OCI-LY1 (cell line): Measurements from ENCODE around the gene PDCD4.

ENCODE experiments used
- H2AFZ ChIP-seq: fragments of 200-600 bp; sonication (generic), shearing (Covaris generic); 2 replicates; pipeline ENCODE4 v1.6.0; 2014; ENCODE audit warnings: antibody characterized with exemption, mild to moderate bottlenecking, low read length
- H3F3A ChIP-seq: fragments of 200-600 bp; sonication (generic), shearing (Covaris generic); 2 replicates; pipeline ENCODE4 v1.6.0; 2014; ENCODE audit warnings: mild to moderate bottlenecking, antibody characterized with exemption, low read length, moderate library complexity; ENCODE audit not compliant: insufficient read depth
- H3K27ac ChIP-seq: fragments of 200-600 bp; sonication (generic); 2 replicates; pipeline ENCODE4 v1.5.1; 2014; ENCODE audit warnings: low read length, mixed run types, mild to moderate bottlenecking, low read depth; ENCODE audit not compliant: poor library complexity, severe bottlenecking
- H3K27me3 ChIP-seq: fragments of 200-600 bp; sonication (generic); 2 replicates; pipeline ENCODE4 v1.6.0; 2014; ENCODE audit warnings: antibody characterized with exemption, mild to moderate bottlenecking, low read length, moderate library complexity; ENCODE audit not compliant: insufficient read depth
- H3K36me3 ChIP-seq: fragments of 200-600 bp; sonication (generic); 2 replicates; pipeline ENCODE4 v1.6.1; 2014; ENCODE audit warnings: mild to moderate bottlenecking, antibody characterized with exemption, low read length, moderate library complexity, mixed read lengths; ENCODE audit not compliant: insufficient read depth
- H3K4me1 ChIP-seq: fragments of 200-600 bp; sonication (generic); 2 replicates; pipeline ENCODE4 v1.5.1; 2014; ENCODE audit warnings: mild to moderate bottlenecking, low read length, moderate library complexity; ENCODE audit not compliant: insufficient read depth, severe bottlenecking
- H3K4me2 ChIP-seq: fragments of 200-600 bp; sonication (generic), shearing (Covaris generic); 2 replicates; pipeline ENCODE4 v1.6.1; 2014; ENCODE audit warnings: low read length
- H3K4me3 ChIP-seq: fragments of 200-600 bp; sonication (generic); 2 replicates; pipeline ENCODE4 v1.5.1; 2014; ENCODE audit warnings: low read length, low read depth, mild to moderate bottlenecking, mixed read lengths; ENCODE audit not compliant: poor library complexity, severe bottlenecking
- H3K79me2 ChIP-seq: fragments of 200-600 bp; shearing (Covaris generic); 2 replicates; pipeline ENCODE4 v1.6.1; 2016; ENCODE audit warnings: mixed run types, low read length, mixed read lengths; ENCODE audit not compliant: insufficient read depth
- H3K9ac ChIP-seq: fragments of 200-600 bp; sonication (generic), shearing (Covaris generic); 2 replicates; pipeline ENCODE4 v1.6.1; 2014; ENCODE audit warnings: mild to moderate bottlenecking, low read length, mixed read lengths
- H3K9me2 ChIP-seq: fragments of 200-600 bp; sonication (generic), shearing (Covaris generic); 2 replicates; pipeline ENCODE4 v1.6.1; 2014; ENCODE audit warnings: low read depth, mild to moderate bottlenecking, low read length, mixed read lengths
- H3K9me3 ChIP-seq: fragments of 200-600 bp; shearing (Covaris generic); 2 replicates; pipeline ENCODE4 v1.6.1; 2014; ENCODE audit warnings: low read length, mixed read lengths
- H4K20me1 ChIP-seq: fragments of 200-600 bp; sonication (generic), shearing (Covaris generic); 2 replicates; pipeline ENCODE4 v1.6.0; 2016; ENCODE audit warnings: mild to moderate bottlenecking, low read length; ENCODE audit not compliant: insufficient read depth
- EZH2 ChIP-seq: fragments of 200-600 bp; sonication (generic), shearing (Covaris generic); IDR thresholded peaks from 2 replicates; pipeline ENCODE4 v1.8.0; 2017; ENCODE audit warnings: borderline replicate concordance, mixed run types, mild to moderate bottlenecking, antibody characterized with exemption, low read length, moderate library complexity, mixed read lengths
- TF ChIP-seq, protein P1 (sequence below): fragments of 200-600 bp; sonication (generic), shearing (Covaris generic); IDR thresholded peaks from 2 replicates; pipeline ENCODE4 v1.5.1; 2017; ENCODE audit warnings: mild to moderate bottlenecking, antibody characterized with exemption, low read length, moderate library complexity, mixed read lengths

The PDCD4 gene

DNA sequence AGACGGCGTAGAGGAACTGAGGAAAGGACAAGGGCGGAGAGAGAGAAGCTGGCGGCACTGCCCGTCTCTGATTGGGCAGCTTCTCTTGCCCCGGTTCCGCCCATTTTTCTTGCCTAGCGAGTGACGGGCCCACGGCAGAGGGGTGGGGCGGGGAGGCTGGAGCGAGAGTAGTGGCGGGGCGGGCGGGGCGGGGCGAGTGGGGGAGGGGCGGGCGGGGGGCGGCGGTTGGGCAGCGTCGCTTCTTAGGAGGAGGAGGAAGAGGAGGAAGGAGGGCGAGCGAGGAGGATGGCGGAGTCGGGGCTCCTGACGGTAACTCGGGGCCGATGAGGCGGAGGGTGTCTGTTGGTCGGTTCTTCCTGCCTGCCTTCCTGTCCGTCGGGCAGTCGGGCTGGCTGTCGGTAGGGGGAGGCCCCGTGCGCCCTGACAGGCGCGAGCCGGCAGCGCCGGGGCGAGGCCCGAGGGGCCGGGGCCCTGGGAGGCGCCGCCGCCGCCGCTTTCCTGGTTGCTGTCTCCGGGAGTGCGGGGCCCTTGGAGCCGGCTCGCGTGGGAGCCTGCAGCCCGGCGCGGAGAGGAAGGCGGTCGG lies 47.7 kb downstream of the PDCD4 start, which contains the start of gene SHOC2:
TSS of gene SHOC2 (plus strand) at position 256 of the 583 bp plus-strand sequence. CDS start 44,755 bp downstream, outside the sequence.
- Histone ChIP-seq H3K79me2 (peaks cover 42% of the 10 kb centered on the region), H3K9me2 (no peaks in the 10 kb centered on the region), H2AFZ (no peak within 1 kb of the TSS; the same call in 1 of the 2 replicates), H3K36me3 (no peaks in the 10 kb centered on the region), H3K27ac (peak within 1 kb of the TSS; percentile 92), H4K20me1 (no peaks in the 10 kb centered on the region), H3F3A (0 out of 2 replicates have a peak, but pooled peaks cover 16% of the 10 kb centered on the region), H3K9ac (peak within 1 kb of the TSS; percentile 81), H3K9me3 (no peaks in the 10 kb centered on the region), H3K27me3 (no peaks in the 10 kb centered on the region), H3K4me2 (peak within 1 kb of the TSS; percentile 85), H3K4me3 (peak within 1 kb of the TSS; percentile 75), H3K4me1 (peaks cover 62% of the 10 kb centered on the region)
- TF ChIP-seq, protein P1, sequence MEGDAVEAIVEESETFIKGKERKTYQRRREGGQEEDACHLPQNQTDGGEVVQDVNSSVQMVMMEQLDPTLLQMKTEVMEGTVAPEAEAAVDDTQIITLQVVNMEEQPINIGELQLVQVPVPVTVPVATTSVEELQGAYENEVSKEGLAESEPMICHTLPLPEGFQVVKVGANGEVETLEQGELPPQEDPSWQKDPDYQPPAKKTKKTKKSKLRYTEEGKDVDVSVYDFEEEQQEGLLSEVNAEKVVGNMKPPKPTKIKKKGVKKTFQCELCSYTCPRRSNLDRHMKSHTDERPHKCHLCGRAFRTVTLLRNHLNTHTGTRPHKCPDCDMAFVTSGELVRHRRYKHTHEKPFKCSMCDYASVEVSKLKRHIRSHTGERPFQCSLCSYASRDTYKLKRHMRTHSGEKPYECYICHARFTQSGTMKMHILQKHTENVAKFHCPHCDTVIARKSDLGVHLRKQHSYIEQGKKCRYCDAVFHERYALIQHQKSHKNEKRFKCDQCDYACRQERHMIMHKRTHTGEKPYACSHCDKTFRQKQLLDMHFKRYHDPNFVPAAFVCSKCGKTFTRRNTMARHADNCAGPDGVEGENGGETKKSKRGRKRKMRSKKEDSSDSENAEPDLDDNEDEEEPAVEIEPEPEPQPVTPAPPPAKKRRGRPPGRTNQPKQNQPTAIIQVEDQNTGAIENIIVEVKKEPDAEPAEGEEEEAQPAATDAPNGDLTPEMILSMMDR = 0 out of 2 replicates have a peak, but pooled peaks have one; percentile 8
- TF ChIP-seq EZH2 = no peak

DNA sequence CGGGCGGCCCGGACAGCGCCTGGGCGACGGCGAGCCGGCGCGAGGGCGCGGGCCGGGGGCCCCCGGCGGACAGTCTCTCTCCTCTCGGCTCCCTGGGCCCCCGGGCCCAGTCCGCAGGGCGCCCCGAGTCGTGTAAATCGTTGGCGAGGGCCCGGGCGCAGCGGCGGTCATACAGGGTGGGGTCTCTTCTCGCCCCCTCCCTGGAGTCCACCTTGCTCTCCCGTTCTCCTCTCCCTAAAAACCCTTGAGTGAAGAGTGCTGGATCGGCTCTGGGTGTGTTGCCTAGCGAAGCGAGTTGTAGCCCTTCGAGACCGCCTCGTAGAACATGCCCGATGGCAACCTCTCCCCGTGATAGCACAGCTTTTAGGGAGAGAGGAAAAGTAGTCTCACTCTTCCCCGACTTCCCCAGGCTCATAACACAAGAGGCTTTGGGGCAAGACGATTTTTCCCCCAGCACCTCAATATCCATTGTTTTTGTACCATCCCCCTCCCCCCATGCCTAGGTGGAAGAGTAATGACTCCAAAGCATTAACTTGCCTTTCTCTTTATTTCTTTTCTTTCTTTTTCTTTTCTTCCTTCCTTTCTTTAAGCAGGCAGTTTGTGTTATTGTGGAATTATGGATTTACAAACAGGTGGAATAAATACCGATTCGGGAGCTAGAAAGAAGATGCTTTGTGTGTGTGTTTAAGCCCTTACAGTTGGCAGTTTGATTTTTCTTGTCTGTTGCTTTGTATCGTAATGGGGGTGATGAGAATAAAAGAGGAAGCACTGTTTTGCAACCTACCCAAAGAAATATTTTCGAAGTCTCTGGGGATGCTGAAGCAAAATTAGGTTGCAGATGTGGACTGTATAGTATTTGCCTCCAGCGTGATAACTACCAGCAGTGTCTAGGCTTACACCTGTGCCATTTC lies 48.5 kb downstream of the PDCD4 start:
- H3K9me2 ChIP-seq = no peaks in the 10 kb centered on the region

DNA sequence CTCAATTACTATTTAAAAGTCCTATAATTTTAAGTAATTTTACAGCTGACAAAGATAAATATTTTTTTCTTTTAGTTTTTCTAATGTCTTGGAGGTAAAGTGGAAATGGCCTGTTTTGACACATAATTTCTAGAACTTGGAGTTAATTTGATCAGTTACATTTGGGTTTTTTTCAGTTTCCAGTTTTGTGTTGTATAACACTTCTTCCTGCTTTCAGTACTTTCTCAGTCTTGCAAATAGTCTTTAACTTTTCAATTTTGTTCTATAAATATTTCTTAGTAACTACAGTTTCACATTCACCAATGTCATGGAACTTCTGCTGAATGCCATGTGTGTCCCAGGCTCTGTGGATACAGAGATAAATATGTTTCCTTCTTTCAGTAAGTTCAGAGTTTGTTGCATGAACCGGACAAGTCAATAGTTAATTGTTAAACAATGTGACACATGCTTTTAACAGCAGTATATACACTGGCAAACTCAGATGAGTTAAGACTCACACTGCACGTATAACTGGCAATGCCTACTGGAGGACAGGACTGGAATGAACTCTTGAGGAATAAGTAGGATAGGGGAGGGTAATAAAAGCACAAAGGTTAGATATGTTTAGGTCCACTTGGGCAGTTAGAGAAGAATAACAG lies 52.2 kb downstream of the PDCD4 start:
- Histone ChIP-seq H3K9me3 (no peaks in the 10 kb centered on the region), H3K27me3 (no peaks in the 10 kb centered on the region), H3K9me2 (no peaks in the 10 kb centered on the region), H3F3A (0 out of 2 replicates have a peak, but pooled peaks cover 9% of the 10 kb centered on the region), H3K79me2 (peaks cover 87% of the 10 kb centered on the region), H4K20me1 (0 out of 2 replicates have a peak, but pooled peaks cover 2% of the 10 kb centered on the region), H3K27ac (no peak overlapping the region), H3K36me3 (no peaks in the 10 kb centered on the region; the same call in 1 of the 2 replicates), H3K4me3 (no peak overlapping the region), H3K9ac (no peak overlapping the region), H2AFZ (no peak overlapping the region), H3K4me1 (peaks cover 55% of the 10 kb centered on the region), H3K4me2 (peak overlapping the region; percentile 21; the same call in 1 of the 2 replicates)
- TF ChIP-seq, protein P1 = no peak
- TF ChIP-seq EZH2 = no peak

More for the DNA sequence above, 48.5 kb downstream of the PDCD4 start:
- H3K4me1 ChIP-seq = peaks cover 59% of the 10 kb centered on the region
- H3F3A ChIP-seq = 0 out of 2 replicates have a peak, but pooled peaks cover 16% of the 10 kb centered on the region
- H3K9me3 ChIP-seq = no peaks in the 10 kb centered on the region
- no peaks in the 10 kb centered on the region for H3K36me3 ChIP-seq
- H2AFZ ChIP-seq = no peak overlapping the region
- H3K27ac ChIP-seq = peak overlapping the region; percentile 92
- H3K4me2 ChIP-seq = peak overlapping the region; percentile 82
- TF ChIP-seq EZH2 = no peak
- TF ChIP-seq, protein P1 = no peak
- H3K9ac ChIP-seq = peak overlapping the region; percentile 63
- no peaks in the 10 kb centered on the region for H3K27me3 ChIP-seq
- H3K79me2 ChIP-seq = peaks cover 50% of the 10 kb centered on the region
- peak overlapping the region; percentile 65 for H3K4me3 ChIP-seq
- no peaks in the 10 kb centered on the region for H4K20me1 ChIP-seq
